OCI-LY1 (cell line): ENCODE results near the gene TNNI2.

Source experiments
- H2AFZ ChIP-seq: fragments of 200-600 bp; sonication (generic), shearing (Covaris generic); 2 replicates; pipeline ENCODE4 v1.6.0; 2014; ENCODE audit warnings: antibody characterized with exemption, mild to moderate bottlenecking, low read length
- H3F3A ChIP-seq: fragments of 200-600 bp; sonication (generic), shearing (Covaris generic); 2 replicates; pipeline ENCODE4 v1.6.0; 2014; ENCODE audit warnings: mild to moderate bottlenecking, antibody characterized with exemption, low read length, moderate library complexity; ENCODE audit not compliant: insufficient read depth
- H3K27ac ChIP-seq: fragments of 200-600 bp; sonication (generic); 2 replicates; pipeline ENCODE4 v1.5.1; 2014; ENCODE audit warnings: low read length, mixed run types, mild to moderate bottlenecking, low read depth; ENCODE audit not compliant: poor library complexity, severe bottlenecking
- H3K27me3 ChIP-seq: fragments of 200-600 bp; sonication (generic); 2 replicates; pipeline ENCODE4 v1.6.0; 2014; ENCODE audit warnings: antibody characterized with exemption, mild to moderate bottlenecking, low read length, moderate library complexity; ENCODE audit not compliant: insufficient read depth
- H3K36me3 ChIP-seq: fragments of 200-600 bp; sonication (generic); 2 replicates; pipeline ENCODE4 v1.6.1; 2014; ENCODE audit warnings: mild to moderate bottlenecking, antibody characterized with exemption, low read length, moderate library complexity, mixed read lengths; ENCODE audit not compliant: insufficient read depth
- H3K4me1 ChIP-seq: fragments of 200-600 bp; sonication (generic); 2 replicates; pipeline ENCODE4 v1.5.1; 2014; ENCODE audit warnings: mild to moderate bottlenecking, low read length, moderate library complexity; ENCODE audit not compliant: insufficient read depth, severe bottlenecking
- H3K4me2 ChIP-seq: fragments of 200-600 bp; sonication (generic), shearing (Covaris generic); 2 replicates; pipeline ENCODE4 v1.6.1; 2014; ENCODE audit warnings: low read length
- H3K4me3 ChIP-seq: fragments of 200-600 bp; sonication (generic); 2 replicates; pipeline ENCODE4 v1.5.1; 2014; ENCODE audit warnings: low read length, low read depth, mild to moderate bottlenecking, mixed read lengths; ENCODE audit not compliant: poor library complexity, severe bottlenecking
- H3K79me2 ChIP-seq: fragments of 200-600 bp; shearing (Covaris generic); 2 replicates; pipeline ENCODE4 v1.6.1; 2016; ENCODE audit warnings: mixed run types, low read length, mixed read lengths; ENCODE audit not compliant: insufficient read depth
- H3K9ac ChIP-seq: fragments of 200-600 bp; sonication (generic), shearing (Covaris generic); 2 replicates; pipeline ENCODE4 v1.6.1; 2014; ENCODE audit warnings: mild to moderate bottlenecking, low read length, mixed read lengths
- H3K9me2 ChIP-seq: fragments of 200-600 bp; sonication (generic), shearing (Covaris generic); 2 replicates; pipeline ENCODE4 v1.6.1; 2014; ENCODE audit warnings: low read depth, mild to moderate bottlenecking, low read length, mixed read lengths
- H3K9me3 ChIP-seq: fragments of 200-600 bp; shearing (Covaris generic); 2 replicates; pipeline ENCODE4 v1.6.1; 2014; ENCODE audit warnings: low read length, mixed read lengths
- H4K20me1 ChIP-seq: fragments of 200-600 bp; sonication (generic), shearing (Covaris generic); 2 replicates; pipeline ENCODE4 v1.6.0; 2016; ENCODE audit warnings: mild to moderate bottlenecking, low read length; ENCODE audit not compliant: insufficient read depth
- EZH2 ChIP-seq: fragments of 200-600 bp; sonication (generic), shearing (Covaris generic); IDR thresholded peaks from 2 replicates; pipeline ENCODE4 v1.8.0; 2017; ENCODE audit warnings: borderline replicate concordance, mixed run types, mild to moderate bottlenecking, antibody characterized with exemption, low read length, moderate library complexity, mixed read lengths
- TF ChIP-seq, protein P1 (sequence below): fragments of 200-600 bp; sonication (generic), shearing (Covaris generic); IDR thresholded peaks from 2 replicates; pipeline ENCODE4 v1.5.1; 2017; ENCODE audit warnings: mild to moderate bottlenecking, antibody characterized with exemption, low read length, moderate library complexity, mixed read lengths

The TNNI2 gene

DNA sequence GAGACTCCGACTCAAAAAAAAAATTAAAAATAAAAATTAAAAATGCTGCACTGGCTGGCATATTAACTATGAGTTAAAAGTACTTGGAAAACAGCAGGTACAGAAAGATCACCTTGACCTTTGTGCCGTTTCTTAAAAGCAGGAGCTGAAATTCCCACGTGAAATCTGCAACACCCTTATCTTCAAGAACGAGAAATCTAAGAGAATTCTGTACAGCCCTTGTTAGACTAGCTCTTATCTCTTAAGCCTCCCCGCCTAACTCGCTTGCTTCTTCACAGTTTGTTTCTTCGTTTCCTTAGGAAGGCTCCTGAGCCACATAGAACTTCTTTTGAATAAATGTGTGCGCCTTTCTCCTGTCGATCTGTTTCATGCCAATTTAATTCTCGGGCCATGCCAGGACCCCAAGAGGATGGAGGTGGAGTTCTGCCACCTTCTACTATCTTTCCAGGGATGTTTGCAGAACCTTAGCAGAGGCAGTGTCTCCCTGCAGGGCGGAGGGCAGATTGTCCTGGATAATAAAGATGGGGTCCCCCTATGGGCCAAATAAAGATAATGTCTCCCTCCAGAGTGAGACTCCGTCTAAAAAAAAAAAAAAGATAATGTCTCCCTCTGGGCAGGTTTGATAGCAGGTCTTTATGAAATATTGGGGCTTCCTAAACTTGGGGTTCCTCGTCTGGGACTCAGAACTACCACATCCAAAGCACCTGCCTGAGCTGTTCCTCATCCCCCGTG lies 31.4 kb upstream of the TNNI2 start:
- Histone ChIP-seq H3K9me2 (no peaks in the 10 kb centered on the region), H3K36me3 (no peaks in the 10 kb centered on the region), H4K20me1 (no peaks in the 10 kb centered on the region), H2AFZ (no peak overlapping the region), H3K9me3 (0 out of 2 replicates have a peak, but pooled peaks cover 3% of the 10 kb centered on the region), H3K79me2 (no peaks in the 10 kb centered on the region), H3K9ac (no peak overlapping the region), H3K4me3 (no peak overlapping the region), H3K4me2 (no peak overlapping the region), H3F3A (no peaks in the 10 kb centered on the region), H3K4me1 (no peaks in the 10 kb centered on the region), H3K27me3 (no peaks in the 10 kb centered on the region; the same call in 1 of the 2 replicates), H3K27ac (no peak overlapping the region)
- no peak for TF ChIP-seq EZH2
- TF ChIP-seq, protein P1, sequence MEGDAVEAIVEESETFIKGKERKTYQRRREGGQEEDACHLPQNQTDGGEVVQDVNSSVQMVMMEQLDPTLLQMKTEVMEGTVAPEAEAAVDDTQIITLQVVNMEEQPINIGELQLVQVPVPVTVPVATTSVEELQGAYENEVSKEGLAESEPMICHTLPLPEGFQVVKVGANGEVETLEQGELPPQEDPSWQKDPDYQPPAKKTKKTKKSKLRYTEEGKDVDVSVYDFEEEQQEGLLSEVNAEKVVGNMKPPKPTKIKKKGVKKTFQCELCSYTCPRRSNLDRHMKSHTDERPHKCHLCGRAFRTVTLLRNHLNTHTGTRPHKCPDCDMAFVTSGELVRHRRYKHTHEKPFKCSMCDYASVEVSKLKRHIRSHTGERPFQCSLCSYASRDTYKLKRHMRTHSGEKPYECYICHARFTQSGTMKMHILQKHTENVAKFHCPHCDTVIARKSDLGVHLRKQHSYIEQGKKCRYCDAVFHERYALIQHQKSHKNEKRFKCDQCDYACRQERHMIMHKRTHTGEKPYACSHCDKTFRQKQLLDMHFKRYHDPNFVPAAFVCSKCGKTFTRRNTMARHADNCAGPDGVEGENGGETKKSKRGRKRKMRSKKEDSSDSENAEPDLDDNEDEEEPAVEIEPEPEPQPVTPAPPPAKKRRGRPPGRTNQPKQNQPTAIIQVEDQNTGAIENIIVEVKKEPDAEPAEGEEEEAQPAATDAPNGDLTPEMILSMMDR: no peak

DNA sequence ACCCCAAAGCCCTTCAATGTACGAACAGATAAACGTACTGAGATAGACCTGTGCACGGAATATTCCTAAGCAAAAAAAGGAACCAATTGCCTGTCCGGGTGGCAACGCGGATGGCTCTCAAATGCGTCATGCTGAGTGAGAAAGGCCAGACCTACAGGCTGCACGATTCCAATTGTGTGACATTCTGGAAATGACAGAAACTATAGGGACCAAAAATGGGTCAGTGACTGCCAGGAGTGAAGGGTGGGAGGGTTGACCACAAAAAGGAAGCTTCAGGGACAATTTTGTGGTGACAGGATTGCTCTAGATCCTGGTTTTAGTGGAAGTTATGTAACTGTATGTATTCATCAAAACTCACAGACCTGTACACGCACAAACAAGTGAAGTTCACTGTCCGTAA lies 28.0 kb upstream of the TNNI2 start:
- Histone ChIP-seq H3K9ac (no peak overlapping the region), H3K4me2 (no peak overlapping the region), H3K79me2 (no peaks in the 10 kb centered on the region), H3K9me2 (no peaks in the 10 kb centered on the region), H3K4me1 (no peaks in the 10 kb centered on the region), H2AFZ (no peak overlapping the region), H3K27ac (no peak overlapping the region), H3K27me3 (peaks cover 6% of the 10 kb centered on the region; the same call in 1 of the 2 replicates), H4K20me1 (no peaks in the 10 kb centered on the region), H3K4me3 (no peak overlapping the region), H3F3A (no peaks in the 10 kb centered on the region), H3K9me3 (0 out of 2 replicates have a peak, but pooled peaks cover 3% of the 10 kb centered on the region), H3K36me3 (no peaks in the 10 kb centered on the region)
- TF ChIP-seq EZH2: no peak
- TF ChIP-seq, protein P1: no peak

DNA sequence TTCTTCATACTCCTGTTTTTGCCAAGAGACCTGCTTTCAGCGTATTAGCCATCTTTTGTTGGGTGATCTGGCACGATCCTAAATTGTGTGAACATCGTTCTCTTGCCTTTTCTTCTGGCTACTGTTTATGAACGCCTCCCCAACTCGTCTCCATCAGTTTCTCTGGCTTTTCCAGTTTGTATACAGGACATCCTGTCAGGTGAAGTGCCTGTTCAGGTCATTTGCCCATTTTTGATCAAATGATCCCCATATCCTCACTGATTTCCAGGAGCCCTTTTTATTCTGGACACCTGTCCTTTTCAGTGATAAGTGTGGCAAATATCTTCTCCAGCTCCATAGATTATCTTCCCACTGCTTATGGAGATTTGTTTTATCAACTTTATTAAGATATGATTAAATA lies 26.5 kb upstream of the TNNI2 start:
- no peak overlapping the region for H2AFZ ChIP-seq
- H3K4me1 ChIP-seq: no peaks in the 10 kb centered on the region
- no peaks in the 10 kb centered on the region for H3K79me2 ChIP-seq
- H3K9me2 ChIP-seq: no peaks in the 10 kb centered on the region
- no peak overlapping the region for H3K4me3 ChIP-seq
- no peaks in the 10 kb centered on the region for H4K20me1 ChIP-seq
- TF ChIP-seq, protein P1: no peak
- no peak for TF ChIP-seq EZH2
- H3K36me3 ChIP-seq: no peaks in the 10 kb centered on the region
- peaks cover 6% of the 10 kb centered on the region; the same call in 1 of the 2 replicates for H3K27me3 ChIP-seq
- 0 out of 2 replicates have a peak, but pooled peaks cover 3% of the 10 kb centered on the region for H3K9me3 ChIP-seq
- no peak overlapping the region for H3K4me2 ChIP-seq
- H3K27ac ChIP-seq: no peak overlapping the region
- H3K9ac ChIP-seq: no peak overlapping the region
- no peaks in the 10 kb centered on the region for H3F3A ChIP-seq
